ENCODE results near the gene PLCH2. TPM values are rescaled to one million over a fixed set of nuclear protein-coding genes. Genes with fewer than 3 reads are reported as not detected.
A peak's percentile ranks its signal among the peaks of the same experiment; 100 is the strongest.

Gene PLCH2
- total and polyA plus RNA-seq, 2 of the 13 experiments (the other 11 are each of a cell fraction or from before 2014, with no cell fraction given), result 0.15 to 0.67 TPM

DNA sequence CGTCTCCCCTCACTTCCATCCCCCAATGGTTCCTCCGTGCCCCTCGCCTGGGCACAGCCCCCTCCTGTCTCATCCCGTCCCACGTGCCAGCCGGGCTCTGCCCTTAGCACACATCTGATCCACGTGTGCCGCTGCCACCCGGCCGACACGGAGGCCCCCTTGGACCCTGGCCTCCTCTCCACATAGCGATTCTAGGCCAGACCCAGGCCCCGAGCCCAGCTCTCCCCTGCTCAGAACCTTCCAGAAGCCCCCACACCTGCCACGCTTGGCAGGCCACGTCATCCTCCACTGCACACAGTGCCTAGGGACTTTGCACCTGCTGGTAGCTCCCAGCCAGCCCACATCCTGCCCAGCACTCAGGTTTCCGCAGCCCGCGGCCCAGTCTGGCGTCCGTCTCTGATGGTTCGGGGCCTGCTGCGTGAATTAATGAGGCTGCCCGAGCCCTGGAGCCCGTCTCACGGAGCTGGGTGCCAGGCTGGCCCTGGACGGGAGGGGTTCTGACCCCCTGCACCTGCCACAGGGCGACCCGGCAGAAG is 20.1 kb downstream of the PLCH2 start (continued):
- TF ChIP-seq DNMT1 (CRISPR knock-in tag; IDR thresholded peaks at IDR 0.05), result no peak
- no peak for TF ChIP-seq ZNF235 (CRISPR knock-in tag; IDR thresholded peaks at IDR 0.05; ENCODE audit: borderline replicate concordance)
- TF ChIP-seq NBN (conservative IDR thresholded peaks at IDR 0.05), result no peak
- TF ChIP-seq ZNF776 (CRISPR knock-in tag; IDR thresholded peaks at IDR 0.05), result no peak
- TF ChIP-seq, protein P1, sequence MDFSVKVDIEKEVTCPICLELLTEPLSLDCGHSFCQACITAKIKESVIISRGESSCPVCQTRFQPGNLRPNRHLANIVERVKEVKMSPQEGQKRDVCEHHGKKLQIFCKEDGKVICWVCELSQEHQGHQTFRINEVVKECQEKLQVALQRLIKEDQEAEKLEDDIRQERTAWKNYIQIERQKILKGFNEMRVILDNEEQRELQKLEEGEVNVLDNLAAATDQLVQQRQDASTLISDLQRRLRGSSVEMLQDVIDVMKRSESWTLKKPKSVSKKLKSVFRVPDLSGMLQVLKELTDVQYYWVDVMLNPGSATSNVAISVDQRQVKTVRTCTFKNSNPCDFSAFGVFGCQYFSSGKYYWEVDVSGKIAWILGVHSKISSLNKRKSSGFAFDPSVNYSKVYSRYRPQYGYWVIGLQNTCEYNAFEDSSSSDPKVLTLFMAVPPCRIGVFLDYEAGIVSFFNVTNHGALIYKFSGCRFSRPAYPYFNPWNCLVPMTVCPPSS (IDR thresholded peaks at IDR 0.05), result no peak
- TF ChIP-seq, protein P2, sequence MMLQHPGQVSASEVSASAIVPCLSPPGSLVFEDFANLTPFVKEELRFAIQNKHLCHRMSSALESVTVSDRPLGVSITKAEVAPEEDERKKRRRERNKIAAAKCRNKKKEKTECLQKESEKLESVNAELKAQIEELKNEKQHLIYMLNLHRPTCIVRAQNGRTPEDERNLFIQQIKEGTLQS (CRISPR knock-in tag; IDR thresholded peaks at IDR 0.05), result peak; percentile 55; the same call in 1 of the 2 replicates
- no peak for TF ChIP-seq SSRP1 (CRISPR knock-in tag; IDR thresholded peaks at IDR 0.05)
- no peak for TF ChIP-seq ZNF24 (IDR thresholded peaks at IDR 0.05)
- TF ChIP-seq, protein P3, sequence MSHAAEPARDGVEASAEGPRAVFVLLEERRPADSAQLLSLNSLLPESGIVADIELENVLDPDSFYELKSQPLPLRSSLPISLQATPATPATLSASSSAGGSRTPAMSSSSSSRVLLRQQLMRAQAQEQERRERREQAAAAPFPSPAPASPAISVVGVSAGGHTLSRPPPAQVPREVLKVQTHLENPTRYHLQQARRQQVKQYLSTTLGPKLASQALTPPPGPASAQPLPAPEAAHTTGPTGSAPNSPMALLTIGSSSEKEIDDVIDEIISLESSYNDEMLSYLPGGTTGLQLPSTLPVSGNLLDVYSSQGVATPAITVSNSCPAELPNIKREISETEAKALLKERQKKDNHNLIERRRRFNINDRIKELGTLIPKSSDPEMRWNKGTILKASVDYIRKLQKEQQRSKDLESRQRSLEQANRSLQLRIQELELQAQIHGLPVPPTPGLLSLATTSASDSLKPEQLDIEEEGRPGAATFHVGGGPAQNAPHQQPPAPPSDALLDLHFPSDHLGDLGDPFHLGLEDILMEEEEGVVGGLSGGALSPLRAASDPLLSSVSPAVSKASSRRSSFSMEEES (CRISPR knock-in tag; IDR thresholded peaks at IDR 0.05), result no peak
- no peak for TF ChIP-seq ZSCAN20 (CRISPR knock-in tag; IDR thresholded peaks at IDR 0.05; ENCODE audit: borderline replicate concordance)
- no peak for TF ChIP-seq NFE2L1 (CRISPR knock-in tag; IDR thresholded peaks at IDR 0.05; ENCODE audit: borderline replicate concordance)
- TF ChIP-seq, protein P4, sequence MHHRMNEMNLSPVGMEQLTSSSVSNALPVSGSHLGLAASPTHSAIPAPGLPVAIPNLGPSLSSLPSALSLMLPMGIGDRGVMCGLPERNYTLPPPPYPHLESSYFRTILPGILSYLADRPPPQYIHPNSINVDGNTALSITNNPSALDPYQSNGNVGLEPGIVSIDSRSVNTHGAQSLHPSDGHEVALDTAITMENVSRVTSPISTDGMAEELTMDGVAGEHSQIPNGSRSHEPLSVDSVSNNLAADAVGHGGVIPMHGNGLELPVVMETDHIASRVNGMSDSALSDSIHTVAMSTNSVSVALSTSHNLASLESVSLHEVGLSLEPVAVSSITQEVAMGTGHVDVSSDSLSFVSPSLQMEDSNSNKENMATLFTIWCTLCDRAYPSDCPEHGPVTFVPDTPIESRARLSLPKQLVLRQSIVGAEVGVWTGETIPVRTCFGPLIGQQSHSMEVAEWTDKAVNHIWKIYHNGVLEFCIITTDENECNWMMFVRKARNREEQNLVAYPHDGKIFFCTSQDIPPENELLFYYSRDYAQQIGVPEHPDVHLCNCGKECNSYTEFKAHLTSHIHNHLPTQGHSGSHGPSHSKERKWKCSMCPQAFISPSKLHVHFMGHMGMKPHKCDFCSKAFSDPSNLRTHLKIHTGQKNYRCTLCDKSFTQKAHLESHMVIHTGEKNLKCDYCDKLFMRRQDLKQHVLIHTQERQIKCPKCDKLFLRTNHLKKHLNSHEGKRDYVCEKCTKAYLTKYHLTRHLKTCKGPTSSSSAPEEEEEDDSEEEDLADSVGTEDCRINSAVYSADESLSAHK (CRISPR knock-in tag; IDR thresholded peaks at IDR 0.05; ENCODE audit: borderline replicate concordance), result no peak
- TF ChIP-seq ZNF780A (CRISPR knock-in tag; IDR thresholded peaks at IDR 0.05), result 0 out of 2 replicates have a peak, but pooled peaks have one; percentile 48
- no peak for TF ChIP-seq TP53 (CRISPR knock-in tag; conservative IDR thresholded peaks at IDR 0.05)
- TF ChIP-seq, protein P5, sequence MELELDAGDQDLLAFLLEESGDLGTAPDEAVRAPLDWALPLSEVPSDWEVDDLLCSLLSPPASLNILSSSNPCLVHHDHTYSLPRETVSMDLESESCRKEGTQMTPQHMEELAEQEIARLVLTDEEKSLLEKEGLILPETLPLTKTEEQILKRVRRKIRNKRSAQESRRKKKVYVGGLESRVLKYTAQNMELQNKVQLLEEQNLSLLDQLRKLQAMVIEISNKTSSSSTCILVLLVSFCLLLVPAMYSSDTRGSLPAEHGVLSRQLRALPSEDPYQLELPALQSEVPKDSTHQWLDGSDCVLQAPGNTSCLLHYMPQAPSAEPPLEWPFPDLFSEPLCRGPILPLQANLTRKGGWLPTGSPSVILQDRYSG (CRISPR knock-in tag; IDR thresholded peaks at IDR 0.05), result no peak
- TF ChIP-seq, protein P6, sequence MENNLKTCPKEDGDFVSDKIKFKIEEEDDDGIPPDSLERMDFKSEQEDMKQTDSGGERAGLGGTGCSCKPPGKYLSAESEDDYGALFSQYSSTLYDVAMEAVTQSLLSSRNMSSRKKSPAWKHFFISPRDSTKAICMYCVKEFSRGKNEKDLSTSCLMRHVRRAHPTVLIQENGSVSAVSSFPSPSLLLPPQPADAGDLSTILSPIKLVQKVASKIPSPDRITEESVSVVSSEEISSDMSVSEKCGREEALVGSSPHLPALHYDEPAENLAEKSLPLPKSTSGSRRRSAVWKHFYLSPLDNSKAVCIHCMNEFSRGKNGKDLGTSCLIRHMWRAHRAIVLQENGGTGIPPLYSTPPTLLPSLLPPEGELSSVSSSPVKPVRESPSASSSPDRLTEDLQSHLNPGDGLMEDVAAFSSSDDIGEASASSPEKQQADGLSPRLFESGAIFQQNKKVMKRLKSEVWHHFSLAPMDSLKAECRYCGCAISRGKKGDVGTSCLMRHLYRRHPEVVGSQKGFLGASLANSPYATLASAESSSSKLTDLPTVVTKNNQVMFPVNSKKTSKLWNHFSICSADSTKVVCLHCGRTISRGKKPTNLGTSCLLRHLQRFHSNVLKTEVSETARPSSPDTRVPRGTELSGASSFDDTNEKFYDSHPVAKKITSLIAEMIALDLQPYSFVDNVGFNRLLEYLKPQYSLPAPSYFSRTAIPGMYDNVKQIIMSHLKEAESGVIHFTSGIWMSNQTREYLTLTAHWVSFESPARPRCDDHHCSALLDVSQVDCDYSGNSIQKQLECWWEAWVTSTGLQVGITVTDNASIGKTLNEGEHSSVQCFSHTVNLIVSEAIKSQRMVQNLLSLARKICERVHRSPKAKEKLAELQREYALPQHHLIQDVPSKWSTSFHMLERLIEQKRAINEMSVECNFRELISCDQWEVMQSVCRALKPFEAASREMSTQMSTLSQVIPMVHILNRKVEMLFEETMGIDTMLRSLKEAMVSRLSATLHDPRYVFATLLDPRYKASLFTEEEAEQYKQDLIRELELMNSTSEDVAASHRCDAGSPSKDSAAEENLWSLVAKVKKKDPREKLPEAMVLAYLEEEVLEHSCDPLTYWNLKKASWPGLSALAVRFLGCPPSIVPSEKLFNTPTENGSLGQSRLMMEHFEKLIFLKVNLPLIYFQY (CRISPR knock-in tag; IDR thresholded peaks at IDR 0.05; ENCODE audit: borderline replicate concordance), result peak; percentile 64; the same call in 1 of the 2 replicates
- peak; percentile 49; the same call in 1 of the 2 replicates for TF ChIP-seq ZFX (CRISPR knock-in tag; IDR thresholded peaks at IDR 0.05; ENCODE audit: low read depth)

Data from HepG2 (cell line).